GM18858 (cell line): Measurements from ENCODE around the gene WNT2.
"Not testable (repeated sequence)": the region's sequence is repeated elsewhere in the genome, so short reads cannot be mapped to it uniquely, and the experiment has no call there.

Experiments used
- ATAC-seq: cut with Tn5 transposase; IDR thresholded peaks from one replicate; pipeline ENCODE4 v1.9.1; 2021; ENCODE audit not compliant: unreplicated experiment

WNT2 gene

DNA sequence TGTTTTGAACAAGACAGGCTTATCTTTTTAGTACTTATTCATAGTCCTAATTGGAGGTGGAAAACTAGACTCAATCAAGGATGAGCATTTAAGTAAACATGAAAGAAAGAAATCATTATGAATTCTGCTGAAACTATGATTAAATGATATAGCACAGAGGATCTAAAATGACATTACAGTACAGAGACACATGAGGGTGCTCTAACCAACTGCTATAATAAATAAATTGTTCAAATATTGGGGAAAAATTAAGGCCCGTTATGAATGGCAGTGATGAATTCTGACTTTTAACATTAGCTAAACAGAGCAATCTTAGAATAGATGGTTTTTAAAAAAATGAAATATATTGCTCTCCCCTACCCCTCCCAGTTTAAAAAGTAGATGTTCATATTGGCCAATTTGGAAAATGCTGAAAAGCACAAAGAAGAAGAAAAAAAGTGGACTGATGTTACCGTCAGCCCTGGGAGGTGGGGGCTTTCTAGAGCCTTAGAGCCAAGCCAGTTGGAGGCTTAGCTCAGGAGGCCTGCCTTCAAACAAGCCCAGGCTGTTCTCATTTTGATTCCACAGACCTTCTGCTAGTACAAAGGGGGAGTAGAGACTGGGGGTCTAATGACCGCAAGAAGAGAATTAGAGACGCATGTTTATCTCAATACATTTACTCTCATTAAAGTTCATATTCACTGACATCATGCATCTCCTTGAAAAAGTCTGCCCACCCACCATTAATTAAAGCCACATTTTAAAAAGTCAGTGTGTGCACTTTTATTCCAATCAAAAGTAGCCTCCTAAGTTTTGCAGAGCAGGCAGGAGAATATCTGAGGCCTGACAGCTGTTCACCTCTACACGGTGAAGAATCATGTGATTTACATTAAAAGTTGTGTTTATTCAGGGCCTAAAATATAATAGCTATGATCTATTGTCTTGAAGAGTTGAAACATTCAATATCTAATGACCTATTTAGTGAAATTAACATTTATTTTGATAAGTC is 10.0 kb downstream of the WNT2 start:
- ATAC-seq: no peak

- ATAC-seq: no peak
These were observed 14.0 kb downstream of the WNT2 start for GRCh38 chr7:117308891-117309290.

GRCh38 chr7:117302396-117302795 is 20.5 kb downstream of the WNT2 start:
- no peak for ATAC-seq

DNA sequence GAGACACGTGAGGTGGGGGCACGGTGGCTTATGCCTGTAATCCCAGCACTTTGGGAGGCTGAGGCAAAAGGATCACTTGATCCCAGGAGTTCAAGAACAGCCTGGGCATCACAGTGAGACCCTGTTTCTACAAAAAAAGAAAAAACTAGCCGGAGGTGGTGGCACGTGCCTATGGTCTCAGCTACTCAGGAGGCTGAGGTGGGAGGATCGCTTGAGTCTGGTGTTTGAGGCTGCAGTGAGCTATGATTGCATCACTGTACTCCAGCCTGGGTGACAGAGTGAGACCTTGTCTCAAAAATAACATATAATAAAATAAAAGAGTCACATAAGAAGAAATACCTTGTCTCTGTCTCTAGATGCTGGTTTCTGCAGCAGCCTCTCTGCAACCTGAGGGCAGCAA is 22.4 kb downstream of the WNT2 start:
- not testable (repeated sequence) for ATAC-seq

DNA sequence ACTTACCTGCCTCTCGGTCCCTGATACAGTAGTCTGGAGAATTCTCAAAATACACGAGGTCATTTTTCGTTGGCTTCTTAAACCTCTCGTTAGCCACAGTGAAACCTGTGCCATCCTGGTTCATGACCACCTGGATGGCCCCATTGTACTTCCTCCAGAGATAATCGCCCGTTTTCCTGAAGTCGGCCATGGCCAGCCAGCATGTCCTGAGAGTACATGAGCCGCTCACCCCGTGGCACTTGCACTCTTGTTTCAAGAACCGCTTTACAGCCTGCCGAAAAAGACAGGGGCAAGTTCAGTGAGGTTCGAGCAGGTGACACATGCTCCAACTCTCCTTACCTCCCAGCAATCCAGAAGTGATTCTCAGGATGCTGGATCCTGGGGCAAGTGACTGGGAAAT is 25.3 kb downstream of the WNT2 start:
- ATAC-seq: no peak

DNA sequence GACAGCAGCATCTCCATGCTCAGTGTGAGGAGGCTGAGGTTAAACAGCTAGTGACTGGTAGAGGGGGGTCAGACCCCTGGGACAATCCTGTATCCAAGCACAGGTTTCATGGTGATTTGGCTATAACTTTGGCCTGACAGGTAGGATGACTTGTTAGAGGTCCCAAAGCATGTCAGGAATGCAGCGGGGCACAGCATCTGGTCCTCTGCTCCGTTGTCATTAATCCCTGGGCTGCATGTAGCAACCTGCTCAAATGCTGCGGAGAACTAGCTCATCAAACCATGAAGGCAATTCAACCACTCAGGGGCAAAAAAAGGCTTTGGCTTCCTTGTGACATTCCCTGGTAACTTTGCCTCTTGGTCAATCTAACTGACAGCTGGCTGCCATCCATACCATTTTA is 26.8 kb downstream of the WNT2 start:
- no peak for ATAC-seq

DNA sequence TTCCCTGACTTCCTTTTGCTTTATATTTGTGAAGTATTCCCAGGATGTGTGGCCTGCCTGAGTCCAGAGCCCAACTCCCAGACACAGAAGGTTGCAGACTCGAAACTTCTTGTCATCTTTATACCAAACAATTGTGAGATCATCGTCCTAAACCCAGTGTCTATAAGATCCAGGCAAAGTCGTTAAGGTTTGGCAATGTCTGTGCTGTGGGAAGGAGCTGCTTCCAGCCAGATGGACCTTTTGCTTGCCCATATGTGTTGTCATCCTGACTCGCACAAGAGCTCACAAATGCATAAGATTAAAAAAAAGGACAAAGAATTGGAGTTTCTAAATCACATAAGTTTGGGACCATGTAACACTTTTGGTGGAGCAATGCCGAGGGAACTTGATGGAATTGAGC is 37.0 kb downstream of the WNT2 start:
- no peak for ATAC-seq

GRCh38 chr7:117284692-117285091 is 38.2 kb downstream of the WNT2 start:
- ATAC-seq: no peak

DNA sequence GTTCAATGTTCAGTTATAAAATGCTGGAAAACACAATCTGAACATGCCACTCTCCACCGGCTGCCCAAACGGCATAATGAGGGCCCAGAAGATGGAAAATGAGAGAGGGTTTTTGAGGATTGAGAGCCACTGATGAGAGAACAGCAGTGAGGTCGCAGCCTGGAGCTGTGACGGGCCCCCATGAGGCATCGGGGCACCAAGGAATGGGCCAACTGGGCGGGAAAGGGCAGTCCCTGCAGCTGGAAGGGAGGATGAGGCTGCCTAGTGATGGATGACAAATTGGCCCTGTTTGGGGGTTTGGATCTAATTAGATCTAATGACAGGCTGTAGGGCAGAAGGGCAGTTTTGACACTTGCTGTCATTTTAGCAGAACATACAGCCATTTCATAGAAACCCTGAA is 39.1 kb downstream of the WNT2 start:
- no peak for ATAC-seq

GRCh38 chr7:117283371-117283770 is 39.5 kb downstream of the WNT2 start:
- no peak for ATAC-seq

- ATAC-seq: no peak
These were observed 40.5 kb downstream of the WNT2 start for GRCh38 chr7:117282239-117282812.

GRCh38 chr7:117281562-117281961 is 41.3 kb downstream of the WNT2 start:
- no peak for ATAC-seq

- ATAC-seq: no peak
These were observed 42.8 kb downstream of the WNT2 start for GRCh38 chr7:117279931-117280557.

GRCh38 chr7:117279203-117279602 is 43.7 kb downstream of the WNT2 start:
- no peak for ATAC-seq

DNA sequence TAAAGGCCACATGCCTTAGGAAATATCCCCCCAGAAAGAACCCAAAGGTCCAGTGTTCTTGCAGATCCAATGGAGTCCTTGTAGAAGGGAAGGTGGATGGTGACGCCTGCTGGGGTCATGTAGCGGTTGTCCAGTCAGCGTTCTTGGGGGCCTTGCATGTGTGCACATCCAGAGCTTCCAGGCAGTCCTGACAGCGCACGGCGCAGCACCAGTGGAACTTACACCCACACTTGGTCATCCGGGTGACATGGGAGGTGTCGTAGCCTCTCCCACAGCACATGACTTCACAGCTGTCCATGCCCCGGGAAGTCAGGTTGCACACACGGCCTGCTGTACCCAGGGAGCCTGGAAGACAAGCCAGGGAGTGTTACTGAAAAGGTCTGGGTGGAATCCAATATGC is 44.8 kb downstream of the WNT2 start:
- no peak for ATAC-seq

GRCh38 chr7:117277576-117277975 is 45.3 kb downstream of the WNT2 start:
- ATAC-seq: no peak

- ATAC-seq: no peak
These were observed 47.9 kb downstream of the WNT2 start for GRCh38 chr7:117274951-117275350.

- ATAC-seq: no peak
These were observed 49.0 kb downstream of the WNT2 start for GRCh38 chr7:117273814-117274225.

GRCh38 chr7:117273325-117273724 is 49.5 kb downstream of the WNT2 start:
- no peak for ATAC-seq

GRCh38 chr7:117272017-117272759 is 50.7 kb downstream of the WNT2 start:
- ATAC-seq: no peak

GRCh38 chr7:117271566-117271965 is 51.3 kb downstream of the WNT2 start:
- ATAC-seq: no peak
